CD4-positive, alpha-beta T cell treated with Interleukin-4 for 1 hour (primary cell): ENCODE data around the gene CYB5RL.

Experiments
- DNase-seq, 2 donors: peaks; one replicate each; pipeline ENCODE4 v3.0.0-alpha.2; 2020 to 2022

CYB5RL gene

GRCh38 chr1:54157401-54157800, 42.4 kb downstream of the CYB5RL start:
- no peak for DNase-seq

DNA sequence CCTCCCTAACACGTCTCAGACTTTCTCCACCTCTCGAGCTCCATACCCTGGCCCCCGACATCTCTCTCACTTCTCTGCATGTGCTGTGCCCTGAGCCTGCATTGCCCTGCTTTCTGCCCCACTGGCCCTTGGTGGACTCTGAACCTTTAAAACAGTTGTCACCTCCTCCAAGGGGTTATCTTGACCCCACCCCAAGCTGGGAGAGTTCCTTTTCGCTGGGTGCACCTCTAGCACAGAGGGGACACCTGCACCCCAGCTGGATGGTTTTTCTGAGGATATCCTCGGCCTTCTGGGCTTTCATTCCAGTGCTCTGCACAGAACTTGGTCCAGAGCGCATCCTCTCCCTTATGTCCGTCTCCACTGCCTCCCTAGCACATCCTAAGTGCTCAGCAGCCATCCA, 42.8 kb downstream of the CYB5RL start:
- no peak for DNase-seq

- no peak for DNase-seq
These were observed 43.6 kb downstream of the CYB5RL start for GRCh38 chr1:54156201-54156600.

GRCh38 chr1:54153535-54154439, 46.0 kb downstream of the CYB5RL start:
- no peak for DNase-seq

DNA sequence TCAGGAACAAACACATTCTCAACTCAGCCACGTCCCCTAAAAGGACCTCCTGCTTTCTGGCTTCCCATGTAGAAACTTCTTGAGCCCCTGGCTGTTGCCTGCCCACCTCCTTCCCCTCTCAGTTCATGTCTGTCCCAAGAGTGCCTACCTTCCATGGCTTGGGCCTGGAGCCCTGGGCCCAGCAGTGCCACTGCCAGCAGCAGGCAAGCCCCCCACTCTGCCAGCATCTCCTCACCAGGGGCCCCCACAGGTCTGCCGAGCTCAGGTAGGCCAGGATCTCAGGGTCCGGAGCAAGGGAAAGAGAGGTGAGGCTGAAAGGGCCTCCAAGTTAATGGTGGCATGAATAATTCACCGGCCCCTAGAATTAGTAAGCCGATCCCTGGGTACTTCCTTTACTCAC, 47.1 kb downstream of the CYB5RL start, which contains the start of gene CDCP2:
TSS of gene CDCP2 (minus strand) at position 305 of the 400 bp plus-strand sequence. CDS start at position 227, 78 bp downstream.
- no peak for DNase-seq

- DNase-seq = no peak
These were observed 48.8 kb downstream of the CYB5RL start for GRCh38 chr1:54151013-54151412.
